Epithelial cell of proximal tubule (primary cell): ENCODE data around the gene SDK2. TPM values are rescaled to one million over a fixed set of nuclear protein-coding genes. Genes with fewer than 3 reads are reported as not detected.

Experiments used
- DNase-seq: peaks from one replicate; pipeline ENCODE4 v3.0.0-alpha.2; 2011; ENCODE audit warnings: low read depth
- H3K4me3 ChIP-seq: 2 replicates; pipeline ENCODE4 v1.5.1; 2011; ENCODE audit warnings: low read depth, mild to moderate bottlenecking, low read length
- CTCF ChIP-seq: conservative IDR thresholded peaks from 2 replicates; pipeline ENCODE4 v1.5.1; 2012; ENCODE audit warnings: low read depth, mild to moderate bottlenecking, low read length
- total RNA-seq: library from RNA; depleted of rRNA; stranded (reverse); fragments of >200 nt; gene quantifications from 2 replicates; pipeline ENCODE4 v1.2.3, GENCODE V29; 2015

The SDK2 gene
- total RNA-seq, 1 donor from 2014 or later, result 0.12 TPM

- DNase-seq, result no peak
- TF ChIP-seq CTCF, result no peak
These were observed 3.1 kb upstream of the SDK2 start for GRCh38 chr17:73647301-73647695.

GRCh38 chr17:73646409-73647300 is 2.4 kb upstream of the SDK2 start:
- no peak overlapping the region for H3K4me3 ChIP-seq
- no peak for DNase-seq
- no peak for TF ChIP-seq CTCF

More at GRCh38 chr17:73647301-73647695, 3.1 kb upstream of the SDK2 start:
- no peak overlapping the region for H3K4me3 ChIP-seq

- TF ChIP-seq CTCF, result no peak
- no peak overlapping the region for H3K4me3 ChIP-seq
- no peak for DNase-seq
These were observed 1.0 kb upstream of the SDK2 start for GRCh38 chr17:73645050-73645871.

- DNase-seq, result no peak
- H3K4me3 ChIP-seq, result no peak overlapping the region
- TF ChIP-seq CTCF, result no peak
These were observed 447 bp downstream of the SDK2 start for GRCh38 chr17:73643852-73644144.

GRCh38 chr17:73643001-73643851 is 1.0 kb downstream of the SDK2 start:
- peak overlapping the region; percentile 8 for H3K4me3 ChIP-seq
- DNase-seq, result no peak
- peak; percentile 19 for TF ChIP-seq CTCF

GRCh38 chr17:73642659-73643000 is 1.6 kb downstream of the SDK2 start:
- no peak overlapping the region for H3K4me3 ChIP-seq
- no peak for DNase-seq
- no peak for TF ChIP-seq CTCF
